GM23338 (cell line): ENCODE data around the gene MEF2D. TPM values are rescaled to one million over a fixed set of nuclear protein-coding genes. Genes with fewer than 3 reads are reported as not detected.

Experiments
- ATAC-seq: fragments of 200-7000 bp; cut with Tn5 transposase; 3 replicates; pipeline ENCODE4 v1.9.1; 2020
- DNase-seq: peaks from one replicate; pipeline ENCODE4 v3.0.0-alpha.2; 2015; ENCODE audit warnings: low spot score
- H2AFZ ChIP-seq: fragments of 200-600 bp; sonication (generic); 2 replicates; pipeline ENCODE4 v1.8.0; 2016; ENCODE audit warnings: antibody characterized with exemption, mild to moderate bottlenecking, moderate library complexity
- H3F3A ChIP-seq: fragments of 200-600 bp; sonication (generic); replicated peaks from 2 replicates; pipeline ENCODE4 v1.8.0; 2017; ENCODE audit warnings: antibody characterized with exemption, mixed run types, low read depth
- H3K27ac ChIP-seq: fragments of 200-600 bp; sonication (generic); 2 replicates; pipeline ENCODE4 v1.6.1; 2016; ENCODE audit warnings: low read depth
- H3K27me3 ChIP-seq: fragments of 200-600 bp; sonication (generic); 2 replicates; pipeline ENCODE4 v1.8.0; 2016; ENCODE audit warnings: mild to moderate bottlenecking, mixed run types, moderate library complexity; ENCODE audit not compliant: insufficient read depth
- H3K36me3 ChIP-seq: fragments of 200-600 bp; sonication (generic); 2 replicates; pipeline ENCODE4 v1.8.0; 2016; ENCODE audit warnings: mild to moderate bottlenecking; ENCODE audit not compliant: insufficient read depth
- H3K4me1 ChIP-seq: fragments of 200-600 bp; sonication (generic); 2 replicates; pipeline ENCODE4 v1.8.0; 2016; ENCODE audit warnings: mild to moderate bottlenecking, moderate library complexity; ENCODE audit not compliant: insufficient read depth
- H3K4me2 ChIP-seq: fragments of 200-600 bp; sonication (generic); 2 replicates; pipeline ENCODE4 v1.7.1; 2017; ENCODE audit warnings: mixed run types
- H3K4me3 ChIP-seq: fragments of 200-600 bp; sonication (generic); 2 replicates; pipeline ENCODE4 v1.6.1; 2016; ENCODE audit warnings: mixed run types
- H3K79me2 ChIP-seq: fragments of 200-600 bp; sonication (generic); replicated peaks from 2 replicates; pipeline ENCODE4 v1.8.0; 2017; ENCODE audit warnings: mild to moderate bottlenecking; ENCODE audit not compliant: insufficient read depth
- H3K9me2 ChIP-seq: fragments of 200-600 bp; sonication (generic); 2 replicates; pipeline ENCODE4 v1.8.0; 2017; ENCODE audit not compliant: insufficient read depth
- H4K20me1 ChIP-seq: fragments of 200-600 bp; sonication (generic); replicated peaks from 2 replicates; pipeline ENCODE4 v1.8.0; 2017; ENCODE audit warnings: mild to moderate bottlenecking; ENCODE audit not compliant: insufficient read depth
- H3K27ac Mint-ChIP-seq: 2 replicates; pipeline ENCODE4 v1.8.0; 2020; ENCODE audit warnings: inconsistent platforms, mild to moderate bottlenecking, moderate library complexity, mixed read lengths
- H3K27me3 Mint-ChIP-seq: 3 replicates; pipeline ENCODE4 v1.8.0; 2022; ENCODE audit warnings: low read depth, mild to moderate bottlenecking, moderate library complexity, mixed read lengths, inconsistent platforms; ENCODE audit not compliant: insufficient read depth, poor library complexity
- H3K36me3 Mint-ChIP-seq: 3 replicates; pipeline ENCODE4 v1.8.0; 2021; ENCODE audit warnings: low read depth, mild to moderate bottlenecking, inconsistent platforms, moderate library complexity, mixed read lengths
- H3K4me1 Mint-ChIP-seq: 3 replicates; pipeline ENCODE4 v1.8.0; 2020; ENCODE audit warnings: mild to moderate bottlenecking, inconsistent platforms, mixed read lengths
- H3K4me3 Mint-ChIP-seq: 3 replicates; pipeline ENCODE4 v1.8.0; 2021; ENCODE audit warnings: moderate library complexity, mild to moderate bottlenecking, inconsistent platforms, mixed read lengths
- H3K9me3 Mint-ChIP-seq: 3 replicates; pipeline ENCODE4 v1.8.0; 2020; ENCODE audit warnings: moderate library complexity, mild to moderate bottlenecking, inconsistent platforms, mixed read lengths
- CREB1 ChIP-seq: fragments of 250-450 bp; sonication (Bioruptor Pico); IDR thresholded peaks from 2 replicates; pipeline ENCODE4 v1.5.0; 2020; ENCODE audit warnings: low read depth, mild to moderate bottlenecking, moderate library complexity
- EZH2 ChIP-seq: fragments of 200-600 bp; sonication (generic); IDR thresholded peaks from one replicate; pipeline ENCODE4 v1.8.0; 2017; ENCODE audit warnings: antibody characterized with exemption, mild to moderate bottlenecking, low read depth; ENCODE audit not compliant: unreplicated experiment
- JUNB ChIP-seq: IDR thresholded peaks from one replicate; pipeline ENCODE4 v1.6.1; 2016; ENCODE audit warnings: antibody characterized with exemption; ENCODE audit not compliant: unreplicated experiment
- NANOG ChIP-seq: IDR thresholded peaks from 2 replicates; pipeline ENCODE4 v1.6.1; 2016; ENCODE audit warnings: antibody characterized with exemption, borderline replicate concordance
- POLR2AphosphoS5 ChIP-seq: IDR thresholded peaks from 2 replicates; pipeline ENCODE4 v1.6.1; 2016; ENCODE audit warnings: antibody characterized with exemption, low read depth
- REST ChIP-seq: IDR thresholded peaks from one replicate; pipeline ENCODE4 v1.6.1; 2018; ENCODE audit warnings: antibody characterized with exemption; ENCODE audit not compliant: unreplicated experiment
- STAT1 ChIP-seq: IDR thresholded peaks from one replicate; pipeline ENCODE4 v1.6.1; 2016; ENCODE audit warnings: antibody characterized with exemption; ENCODE audit not compliant: unreplicated experiment
- ZNF114 ChIP-seq: fragments of 250-450 bp; sonication (Bioruptor Pico); IDR thresholded peaks from 2 replicates; pipeline ENCODE4 v1.5.0; 2020; ENCODE audit warnings: mild to moderate bottlenecking, moderate library complexity
- ZNF331 ChIP-seq: fragments of 250-450 bp; sonication (Bioruptor Pico); IDR thresholded peaks from 2 replicates; pipeline ENCODE4 v1.5.0; 2020; ENCODE audit warnings: low read depth, mild to moderate bottlenecking, moderate library complexity
- ZNF462 ChIP-seq: fragments of 250-450 bp; sonication (Bioruptor Pico); IDR thresholded peaks from 2 replicates; pipeline ENCODE4 v1.5.0; 2020; ENCODE audit warnings: mild to moderate bottlenecking, moderate library complexity
- polyA plus RNA-seq: library from polyadenylated mRNA; unstranded; fragments of >200 nt; fragmentation: Nextera tagmentation; extraction: Ambion mirVana; gene quantifications from 2 replicates; pipeline ENCODE4 v1.2.1, GENCODE V29; 2016
- total RNA-seq: library from RNA; depleted of rRNA; stranded (reverse); fragments of >200 nt; shearing (Covaris generic); gene quantifications from 2 replicates; pipeline ENCODE4 v1.2.3, GENCODE V29; 2014
- TF ChIP-seq, protein P1 (sequence below): IDR thresholded peaks from 2 replicates; pipeline ENCODE4 v1.6.1; 2016; ENCODE audit warnings: antibody characterized with exemption

The MEF2D gene
- total and polyA plus RNA-seq, 2 experiments from 2014 or later: 10.6 to 15.5 TPM

DNA sequence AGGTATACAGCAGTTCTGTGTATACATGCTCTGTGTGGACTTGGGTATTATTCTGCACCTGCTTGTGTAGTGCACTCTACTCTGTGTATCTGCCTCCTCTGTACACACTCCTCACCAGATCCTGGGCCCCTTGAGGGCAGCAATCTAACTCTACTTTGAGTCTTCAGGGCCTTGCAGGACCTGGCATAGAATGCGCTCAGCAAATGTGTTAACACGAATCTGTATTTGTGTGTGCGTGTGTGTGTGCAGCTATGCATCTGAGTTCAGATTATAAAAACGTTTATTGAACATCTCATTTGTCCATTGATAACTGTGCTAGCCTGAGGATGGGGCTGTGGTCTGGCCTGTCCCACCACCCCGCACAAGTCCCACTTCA, 3.9 kb upstream of the MEF2D start (continued):
- TF ChIP-seq REST: no peak
- TF ChIP-seq ZNF114 (CRISPR knock-in tag): no peak
- TF ChIP-seq JUNB: no peak
- TF ChIP-seq ZNF331 (CRISPR knock-in tag): no peak
- no peak for TF ChIP-seq POLR2AphosphoS5
- TF ChIP-seq, protein P1, sequence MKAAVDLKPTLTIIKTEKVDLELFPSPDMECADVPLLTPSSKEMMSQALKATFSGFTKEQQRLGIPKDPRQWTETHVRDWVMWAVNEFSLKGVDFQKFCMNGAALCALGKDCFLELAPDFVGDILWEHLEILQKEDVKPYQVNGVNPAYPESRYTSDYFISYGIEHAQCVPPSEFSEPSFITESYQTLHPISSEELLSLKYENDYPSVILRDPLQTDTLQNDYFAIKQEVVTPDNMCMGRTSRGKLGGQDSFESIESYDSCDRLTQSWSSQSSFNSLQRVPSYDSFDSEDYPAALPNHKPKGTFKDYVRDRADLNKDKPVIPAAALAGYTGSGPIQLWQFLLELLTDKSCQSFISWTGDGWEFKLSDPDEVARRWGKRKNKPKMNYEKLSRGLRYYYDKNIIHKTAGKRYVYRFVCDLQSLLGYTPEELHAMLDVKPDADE: no peak
- no peak for TF ChIP-seq NANOG
- no peak for TF ChIP-seq CREB1 (CRISPR knock-in tag)
- no peak for TF ChIP-seq STAT1

- Histone ChIP-seq H2AFZ (no peak overlapping the region), H3K4me3 (no peak overlapping the region; the same call in 1 of the 2 replicates), H4K20me1 (no peaks in the 10 kb centered on the region), H3K27ac (peak overlapping the region; percentile 87), H3K27me3 (no peaks in the 10 kb centered on the region), H3F3A (peaks cover 15% of the 10 kb centered on the region), H3K9me2 (no peaks in the 10 kb centered on the region; the same call in 1 of the 2 replicates), H3K36me3 (no peaks in the 10 kb centered on the region), H3K4me2 (peak overlapping the region; percentile 82), H3K79me2 (peaks cover 8% of the 10 kb centered on the region), H3K4me1 (peaks cover 33% of the 10 kb centered on the region)
- peaks cover 51% of the 10 kb centered on the region for H3K4me1 Mint-ChIP-seq
- DNase-seq: no peak
- peak overlapping the region; percentile 86 for H3K27ac Mint-ChIP-seq
- H3K36me3 Mint-ChIP-seq: no peaks in the 10 kb centered on the region
- peaks cover 5% of the 10 kb centered on the region; the same call in 1 of the 3 replicates for H3K9me3 Mint-ChIP-seq
- no peak for ATAC-seq
- H3K27me3 Mint-ChIP-seq: peaks cover 25% of the 10 kb centered on the region
- peak overlapping the region; percentile 73; the same call in 2 of the 3 replicates for H3K4me3 Mint-ChIP-seq
- TF ChIP-seq CREB1 (CRISPR knock-in tag): no peak
- TF ChIP-seq, protein P1: no peak
- TF ChIP-seq ZNF462 (CRISPR knock-in tag): no peak
- TF ChIP-seq POLR2AphosphoS5: no peak
- no peak for TF ChIP-seq JUNB
- no peak for TF ChIP-seq EZH2
Observed at GRCh38 chr1:156503698-156504437, 3.3 kb upstream of the MEF2D start.
